ENCODE data around the gene RGL3. TPM values are rescaled to one million over a fixed set of nuclear protein-coding genes. Genes with fewer than 3 reads are reported as not detected.
"Not testable (repeated sequence)": the region's sequence is repeated elsewhere in the genome, so short reads cannot be mapped to it uniquely, and the experiment has no call there.

Gene RGL3
- polyA plus RNA-seq, 1 of the 3 experiments (the other 2 are of a cell fraction) = 13.3 TPM

- H3K9me3 ChIP-seq; H3K4me2 ChIP-seq; H3K79me2 ChIP-seq (ENCODE audit: insufficient read depth); H3K4me3 ChIP-seq (ENCODE audit: low read depth in 2 of 2, low read length in 1 of 2); H3K4me1 ChIP-seq (ENCODE audit: control insufficient read depth in 1 of 2, insufficient read depth in 2 of 2, low read depth in 1 of 2, low read length in 1 of 2); POLR2A ChIA-PET; H4K20me1 ChIP-seq (ENCODE audit: insufficient read depth); H3K27me3 ChIP-seq (ENCODE audit: insufficient read depth); DNase-seq; H2AFZ ChIP-seq (ENCODE audit: low read depth); H3K36me3 ChIP-seq (replicated peaks in 1 of 2; ENCODE audit: control insufficient read depth in 1 of 2, insufficient read depth in 2 of 2, low read length in 1 of 2); H3K27ac ChIP-seq (ENCODE audit: low read depth in 2 of 2, low read length in 1 of 2); H3F3A ChIP-seq (replicated peaks; ENCODE audit: insufficient read depth); H3K9ac ChIP-seq; H3K9me2 ChIP-seq: not testable (repeated sequence)
- WGBS (ENCODE audit: low lambda C conversion rate) = 94% methylated on average over 9 of the region's 12 CpGs
- CTCF ChIA-PET = interaction anchor here (1.0 to 2.2 kb wide), 6 partner anchors 11 to 39 kb away, joined by 3 to 6 read pairs (median 4); partner anchors contain the start of genes ODAD3, PRKCSH and RGL3
Observed at GRCh38 chr19:11406703-11407236, 12.3 kb downstream of the RGL3 start.

GRCh38 chr19:11405846-11406643 is 13.1 kb downstream of the RGL3 start:
- H3K27ac ChIP-seq (ENCODE audit: low read depth in 2 of 2, low read length in 1 of 2) = no peak overlapping the region
- no peak for TF ChIP-seq ELF1 (IDR thresholded peaks at IDR 0.05)
- no peak for TF ChIP-seq FOXM1 (IDR thresholded peaks at IDR 0.05; ENCODE audit: low read depth)
- TF ChIP-seq TEAD4 (IDR thresholded peaks at IDR 0.05; ENCODE audit: borderline replicate concordance, insufficient read depth) = no peak
- TF ChIP-seq FOSL2 (IDR thresholded peaks at IDR 0.05; ENCODE audit: borderline replicate concordance, low read depth) = no peak
- TF ChIP-seq, protein P1, sequence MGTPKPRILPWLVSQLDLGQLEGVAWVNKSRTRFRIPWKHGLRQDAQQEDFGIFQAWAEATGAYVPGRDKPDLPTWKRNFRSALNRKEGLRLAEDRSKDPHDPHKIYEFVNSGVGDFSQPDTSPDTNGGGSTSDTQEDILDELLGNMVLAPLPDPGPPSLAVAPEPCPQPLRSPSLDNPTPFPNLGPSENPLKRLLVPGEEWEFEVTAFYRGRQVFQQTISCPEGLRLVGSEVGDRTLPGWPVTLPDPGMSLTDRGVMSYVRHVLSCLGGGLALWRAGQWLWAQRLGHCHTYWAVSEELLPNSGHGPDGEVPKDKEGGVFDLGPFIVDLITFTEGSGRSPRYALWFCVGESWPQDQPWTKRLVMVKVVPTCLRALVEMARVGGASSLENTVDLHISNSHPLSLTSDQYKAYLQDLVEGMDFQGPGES (IDR thresholded peaks at IDR 0.05; ENCODE audit: low read depth, low read length) = no peak
- no peak for TF ChIP-seq CHD2 (IDR thresholded peaks at IDR 0.05; ENCODE audit: low read length, partially characterized antibody)
- TF ChIP-seq EZH2phosphoT487 (IDR thresholded peaks at IDR 0.05; ENCODE audit: borderline replicate concordance, low read depth) = no peak
- TF ChIP-seq YY1 (IDR thresholded peaks at IDR 0.05; ENCODE audit: low read depth) = no peak
- no peak for TF ChIP-seq FOXJ3 (CRISPR knock-in tag; IDR thresholded peaks at IDR 0.05)
- no peak for TF ChIP-seq REST (IDR thresholded peaks at IDR 0.05; ENCODE audit: low read depth, low read length)
- no peak for TF ChIP-seq TAF1 (IDR thresholded peaks at IDR 0.05; ENCODE audit: borderline replicate concordance, low read depth, low read length)
- no peak for TF ChIP-seq ZBTB33 (IDR thresholded peaks at IDR 0.05; ENCODE audit: borderline replicate concordance, low read depth)
- H3K9me2 ChIP-seq = no peaks in the 10 kb centered on the region
- DNase-seq = peak; percentile 20
- no peak overlapping the region for H2AFZ ChIP-seq (ENCODE audit: low read depth)
- H3K27me3 ChIP-seq (ENCODE audit: insufficient read depth) = no peaks in the 10 kb centered on the region
- WGBS (ENCODE audit: low lambda C conversion rate) = 96% methylated on average over 38 of the region's 44 CpGs
- no peaks in the 10 kb centered on the region for H3K79me2 ChIP-seq (ENCODE audit: insufficient read depth)
- no peaks in the 10 kb centered on the region for H3K36me3 ChIP-seq (replicated peaks in 1 of 2; ENCODE audit: control insufficient read depth in 1 of 2, insufficient read depth in 2 of 2, low read length in 1 of 2)
- POLR2A ChIA-PET = no interaction called here
- H3K9me3 ChIP-seq = no peaks in the 10 kb centered on the region
- no peak overlapping the region for H3K4me3 ChIP-seq (ENCODE audit: low read depth in 2 of 2, low read length in 1 of 2)
- H3F3A ChIP-seq (replicated peaks; ENCODE audit: insufficient read depth) = peaks cover under 1% of the 10 kb centered on the region
- CTCF ChIA-PET = interaction anchor here (0.6 to 2.2 kb wide), 6 partner anchors 13 to 319 kb away, joined by 3 to 6 read pairs (median 4); partner anchors contain the start of genes EPOR, ODAD3, PRKCSH and RGL3
- no peak overlapping the region for H3K4me2 ChIP-seq
- no peaks in the 10 kb centered on the region for H4K20me1 ChIP-seq (ENCODE audit: insufficient read depth)
- no peaks in the 10 kb centered on the region for H3K4me1 ChIP-seq (ENCODE audit: control insufficient read depth in 1 of 2, insufficient read depth in 2 of 2, low read depth in 1 of 2, low read length in 1 of 2)
- H3K9ac ChIP-seq = no peak overlapping the region
